ENCODE results near the gene WWOX. TPM values are rescaled to one million over a fixed set of nuclear protein-coding genes. Genes with fewer than 3 reads are reported as not detected.

Gene WWOX
- polyA plus RNA-seq, 2 of the 4 experiments (the other 2 are of a cell fraction): 16.0 to 17.2 TPM

DNA sequence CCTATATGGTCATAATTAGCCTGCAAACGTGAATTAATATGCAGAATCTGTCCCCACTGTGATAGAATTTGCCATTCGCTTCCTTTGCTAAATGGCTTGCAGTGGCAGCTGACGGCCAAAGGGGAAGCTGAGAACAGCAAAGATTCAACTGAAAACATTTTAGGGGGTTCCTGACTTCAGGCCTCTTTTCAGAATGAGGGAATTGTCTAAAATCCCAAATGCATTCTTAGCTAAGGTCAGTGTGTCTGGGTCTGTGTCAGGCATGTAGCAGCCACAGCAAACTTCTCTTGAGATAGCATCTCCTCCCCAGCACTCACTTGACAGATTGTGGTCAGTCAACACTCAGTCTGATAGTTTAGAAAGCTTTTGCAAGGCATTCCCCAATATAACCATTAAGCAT is 701.1 kb downstream of the WWOX start:
- Histone ChIP-seq H3K4me2 (no peak overlapping the region), H3K4me3 (no peak overlapping the region), H3K9me3 (no peaks in the 10 kb centered on the region), H3K27ac (no peak overlapping the region), H3K4me1 (no peaks in the 10 kb centered on the region)
- no peak for DNase-seq (ENCODE audit: low read depth in 1 of 2, low spot score in 1 of 2)
- WGBS (ENCODE audit: missing lambda C conversion rate): 31% methylated on average over 3 of the region's 3 CpGs
- ATAC-seq: no peak
- no peak for FAIRE-seq
- POLR2A ChIA-PET: no interaction called here
- TF ChIP-seq ZFP36 (IDR thresholded peaks at IDR 0.05; ENCODE audit: borderline replicate concordance, partially characterized antibody) (no peak), EP300 (IDR thresholded peaks at IDR 0.05) (no peak), CBX8 (IDR thresholded peaks at IDR 0.05) (no peak), NR3C1 (IDR thresholded peaks at IDR 0.05) (no peak), POLR2A (IDR thresholded peaks at IDR 0.05; ENCODE audit: low read length) (no peak), MAZ (IDR thresholded peaks at IDR 0.05; ENCODE audit: borderline replicate concordance, low read depth, low read length) (no peak), JUNB (IDR thresholded peaks at IDR 0.05) (no peak), POLR2AphosphoS2 (conservative IDR thresholded peaks at IDR 0.05; ENCODE audit: low read length) (no peak), FOXS1 (CRISPR knock-in tag; IDR thresholded peaks at IDR 0.05) (no peak), HOXA7 (CRISPR knock-in tag; IDR thresholded peaks at IDR 0.05) (no peak)
- TF ChIP-seq, protein P1, sequence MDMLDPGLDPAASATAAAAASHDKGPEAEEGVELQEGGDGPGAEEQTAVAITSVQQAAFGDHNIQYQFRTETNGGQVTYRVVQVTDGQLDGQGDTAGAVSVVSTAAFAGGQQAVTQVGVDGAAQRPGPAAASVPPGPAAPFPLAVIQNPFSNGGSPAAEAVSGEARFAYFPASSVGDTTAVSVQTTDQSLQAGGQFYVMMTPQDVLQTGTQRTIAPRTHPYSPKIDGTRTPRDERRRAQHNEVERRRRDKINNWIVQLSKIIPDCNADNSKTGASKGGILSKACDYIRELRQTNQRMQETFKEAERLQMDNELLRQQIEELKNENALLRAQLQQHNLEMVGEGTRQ (IDR thresholded peaks at IDR 0.05): no peak
- TF ChIP-seq, protein P2, sequence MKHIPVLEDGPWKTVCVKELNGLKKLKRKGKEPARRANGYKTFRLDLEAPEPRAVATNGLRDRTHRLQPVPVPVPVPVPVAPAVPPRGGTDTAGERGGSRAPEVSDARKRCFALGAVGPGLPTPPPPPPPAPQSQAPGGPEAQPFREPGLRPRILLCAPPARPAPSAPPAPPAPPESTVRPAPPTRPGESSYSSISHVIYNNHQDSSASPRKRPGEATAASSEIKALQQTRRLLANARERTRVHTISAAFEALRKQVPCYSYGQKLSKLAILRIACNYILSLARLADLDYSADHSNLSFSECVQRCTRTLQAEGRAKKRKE (CRISPR knock-in tag; IDR thresholded peaks at IDR 0.05; ENCODE audit: low read depth): no peak
- TF ChIP-seq, protein P3, sequence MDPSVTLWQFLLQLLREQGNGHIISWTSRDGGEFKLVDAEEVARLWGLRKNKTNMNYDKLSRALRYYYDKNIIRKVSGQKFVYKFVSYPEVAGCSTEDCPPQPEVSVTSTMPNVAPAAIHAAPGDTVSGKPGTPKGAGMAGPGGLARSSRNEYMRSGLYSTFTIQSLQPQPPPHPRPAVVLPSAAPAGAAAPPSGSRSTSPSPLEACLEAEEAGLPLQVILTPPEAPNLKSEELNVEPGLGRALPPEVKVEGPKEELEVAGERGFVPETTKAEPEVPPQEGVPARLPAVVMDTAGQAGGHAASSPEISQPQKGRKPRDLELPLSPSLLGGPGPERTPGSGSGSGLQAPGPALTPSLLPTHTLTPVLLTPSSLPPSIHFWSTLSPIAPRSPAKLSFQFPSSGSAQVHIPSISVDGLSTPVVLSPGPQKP (IDR thresholded peaks at IDR 0.05; ENCODE audit: low read depth, low read length): no peak
- CTCF ChIA-PET: no interaction called here

DNA sequence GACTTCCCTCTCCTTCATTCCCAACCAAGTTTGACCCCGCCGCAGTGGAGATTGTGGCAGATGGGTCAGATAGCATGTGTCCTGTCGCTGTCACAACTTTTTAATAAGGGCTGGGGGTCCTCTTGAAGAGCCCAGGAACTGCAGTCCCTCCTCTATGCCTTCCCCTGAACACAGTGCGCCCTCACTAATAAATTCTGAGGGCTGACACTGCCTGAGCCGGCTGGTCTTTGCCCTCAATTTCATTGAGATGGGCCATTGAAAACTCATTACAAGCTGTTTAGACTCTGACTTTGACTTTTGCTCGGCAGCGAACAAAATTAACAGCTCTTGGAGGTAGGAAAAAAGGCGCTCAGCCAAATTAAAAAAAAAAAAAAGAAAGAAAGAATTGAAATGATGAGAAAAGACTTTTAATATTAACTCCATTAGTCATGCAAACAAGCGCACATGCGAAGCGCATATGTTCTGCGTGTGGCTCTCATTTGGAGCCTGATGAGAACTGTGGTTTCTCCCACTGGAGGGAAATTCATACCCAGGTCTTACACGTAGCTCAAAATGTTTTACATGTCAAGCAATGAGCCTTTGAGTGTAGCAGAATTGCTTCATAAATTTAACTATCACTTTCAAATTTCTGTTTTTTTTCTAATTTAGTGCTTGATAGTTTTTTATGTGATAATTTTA is 704.7 kb downstream of the WWOX start:
- no peaks in the 10 kb centered on the region for H3K4me1 ChIP-seq
- H3K9me3 ChIP-seq: peaks cover 4% of the 10 kb centered on the region; the same call in 1 of the 3 replicates
- no peak for FAIRE-seq
- POLR2A ChIA-PET: no interaction called here
- H3K27ac ChIP-seq: no peak overlapping the region
- H3K4me3 ChIP-seq: no peak overlapping the region
- ATAC-seq: no peak
- no peak for DNase-seq (ENCODE audit: low read depth in 1 of 2, low spot score in 1 of 2)
- H3K4me2 ChIP-seq: no peak overlapping the region
- CTCF ChIA-PET: interaction anchor here (1.3 kb wide), 1 partner anchor 19 kb away, joined by 4 read pairs; no protein-coding TSS in a partner anchor
- 63% methylated on average over 13 of the region's 13 CpGs for WGBS (ENCODE audit: missing lambda C conversion rate)
- no peak for TF ChIP-seq FOSL2 (IDR thresholded peaks at IDR 0.05)
- no peak for TF ChIP-seq FOSL2 (CRISPR knock-in tag; IDR thresholded peaks at IDR 0.05)
- TF ChIP-seq ZSCAN20 (CRISPR knock-in tag; IDR thresholded peaks at IDR 0.05): no peak
- TF ChIP-seq RCOR1 (IDR thresholded peaks at IDR 0.05; ENCODE audit: low read depth, low read length): no peak
- no peak for TF ChIP-seq ZC3H11A (IDR thresholded peaks at IDR 0.05)

DNA sequence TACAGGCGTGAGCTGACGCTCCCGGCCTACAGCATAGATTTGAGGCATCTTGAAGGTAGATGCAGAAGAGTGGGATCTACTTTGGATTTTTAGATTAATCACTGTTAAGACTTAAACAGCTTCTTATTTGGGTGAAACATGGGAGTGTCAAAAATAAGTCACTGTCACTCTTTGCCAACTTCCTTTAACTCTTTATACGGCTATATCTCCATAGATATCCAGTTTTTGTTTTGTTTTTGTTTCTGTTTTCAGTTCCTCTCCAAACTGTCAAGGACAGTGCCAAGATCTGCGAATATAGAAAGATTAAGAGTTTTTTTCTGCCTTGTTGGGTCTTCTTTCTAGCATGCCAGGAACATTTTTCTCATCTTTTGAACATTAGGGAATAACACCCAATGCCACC is 706.1 kb downstream of the WWOX start:
- Histone ChIP-seq H3K4me3 (no peak overlapping the region), H3K4me1 (no peaks in the 10 kb centered on the region), H3K4me2 (no peak overlapping the region), H3K9me3 (peaks cover 4% of the 10 kb centered on the region; the same call in 1 of the 3 replicates), H3K27ac (no peak overlapping the region)
- FAIRE-seq: no peak
- no peak for DNase-seq (ENCODE audit: low read depth in 1 of 2, low spot score in 1 of 2)
- no peak for ATAC-seq
- 57% methylated on average over 5 of the region's 5 CpGs for WGBS (ENCODE audit: missing lambda C conversion rate)
- CTCF ChIA-PET: interaction anchor here (1.3 kb wide), 1 partner anchor 18 kb away, joined by 4 read pairs; no protein-coding TSS in a partner anchor
- POLR2A ChIA-PET: no interaction called here
- no peak for TF ChIP-seq JUN (IDR thresholded peaks at IDR 0.05)
- TF ChIP-seq, protein P4, sequence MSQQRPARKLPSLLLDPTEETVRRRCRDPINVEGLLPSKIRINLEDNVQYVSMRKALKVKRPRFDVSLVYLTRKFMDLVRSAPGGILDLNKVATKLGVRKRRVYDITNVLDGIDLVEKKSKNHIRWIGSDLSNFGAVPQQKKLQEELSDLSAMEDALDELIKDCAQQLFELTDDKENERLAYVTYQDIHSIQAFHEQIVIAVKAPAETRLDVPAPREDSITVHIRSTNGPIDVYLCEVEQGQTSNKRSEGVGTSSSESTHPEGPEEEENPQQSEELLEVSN (IDR thresholded peaks at IDR 0.05; ENCODE audit: borderline replicate concordance, low read depth): no peak
- TF ChIP-seq BHLHE40 (IDR thresholded peaks at IDR 0.05; ENCODE audit: low read depth, low read length): no peak
- TF ChIP-seq, protein P2 (CRISPR knock-in tag; IDR thresholded peaks at IDR 0.05; ENCODE audit: low read depth): no peak
- TF ChIP-seq RCOR1 (IDR thresholded peaks at IDR 0.05; ENCODE audit: low read depth, low read length): no peak
- no peak for TF ChIP-seq FOSB (CRISPR knock-in tag; IDR thresholded peaks at IDR 0.05)
- TF ChIP-seq RAD21 (conservative IDR thresholded peaks at IDR 0.05 in 1 of 2, IDR thresholded peaks at IDR 0.05 in 1 of 2): no peak
- TF ChIP-seq, protein P5, sequence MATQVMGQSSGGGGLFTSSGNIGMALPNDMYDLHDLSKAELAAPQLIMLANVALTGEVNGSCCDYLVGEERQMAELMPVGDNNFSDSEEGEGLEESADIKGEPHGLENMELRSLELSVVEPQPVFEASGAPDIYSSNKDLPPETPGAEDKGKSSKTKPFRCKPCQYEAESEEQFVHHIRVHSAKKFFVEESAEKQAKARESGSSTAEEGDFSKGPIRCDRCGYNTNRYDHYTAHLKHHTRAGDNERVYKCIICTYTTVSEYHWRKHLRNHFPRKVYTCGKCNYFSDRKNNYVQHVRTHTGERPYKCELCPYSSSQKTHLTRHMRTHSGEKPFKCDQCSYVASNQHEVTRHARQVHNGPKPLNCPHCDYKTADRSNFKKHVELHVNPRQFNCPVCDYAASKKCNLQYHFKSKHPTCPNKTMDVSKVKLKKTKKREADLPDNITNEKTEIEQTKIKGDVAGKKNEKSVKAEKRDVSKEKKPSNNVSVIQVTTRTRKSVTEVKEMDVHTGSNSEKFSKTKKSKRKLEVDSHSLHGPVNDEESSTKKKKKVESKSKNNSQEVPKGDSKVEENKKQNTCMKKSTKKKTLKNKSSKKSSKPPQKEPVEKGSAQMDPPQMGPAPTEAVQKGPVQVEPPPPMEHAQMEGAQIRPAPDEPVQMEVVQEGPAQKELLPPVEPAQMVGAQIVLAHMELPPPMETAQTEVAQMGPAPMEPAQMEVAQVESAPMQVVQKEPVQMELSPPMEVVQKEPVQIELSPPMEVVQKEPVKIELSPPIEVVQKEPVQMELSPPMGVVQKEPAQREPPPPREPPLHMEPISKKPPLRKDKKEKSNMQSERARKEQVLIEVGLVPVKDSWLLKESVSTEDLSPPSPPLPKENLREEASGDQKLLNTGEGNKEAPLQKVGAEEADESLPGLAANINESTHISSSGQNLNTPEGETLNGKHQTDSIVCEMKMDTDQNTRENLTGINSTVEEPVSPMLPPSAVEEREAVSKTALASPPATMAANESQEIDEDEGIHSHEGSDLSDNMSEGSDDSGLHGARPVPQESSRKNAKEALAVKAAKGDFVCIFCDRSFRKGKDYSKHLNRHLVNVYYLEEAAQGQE (IDR thresholded peaks at IDR 0.05): no peak
- no peak for TF ChIP-seq RFX5 (IDR thresholded peaks at IDR 0.05)
- no peak for TF ChIP-seq CHD2 (IDR thresholded peaks at IDR 0.05; ENCODE audit: low read length, partially characterized antibody)
